NCI-H226 (cell line): ENCODE measurements around the gene FLYWCH1.
A peak's percentile ranks its signal among the peaks of the same experiment; 100 is the strongest.
"Not testable (repeated sequence)": the region's sequence is repeated elsewhere in the genome, so short reads cannot be mapped to it uniquely, and the experiment has no call there.

ENCODE experiments used
- DNase-seq: peaks from one replicate; pipeline ENCODE4 v3.0.0-alpha.2; 2015

FLYWCH1 gene

GRCh38 chr16:2900526-2901075 is 11.1 kb upstream of the FLYWCH1 start:
- no peak for DNase-seq

- no peak for DNase-seq
These were observed 9.2 kb upstream of the FLYWCH1 start for GRCh38 chr16:2902337-2903130.

DNA sequence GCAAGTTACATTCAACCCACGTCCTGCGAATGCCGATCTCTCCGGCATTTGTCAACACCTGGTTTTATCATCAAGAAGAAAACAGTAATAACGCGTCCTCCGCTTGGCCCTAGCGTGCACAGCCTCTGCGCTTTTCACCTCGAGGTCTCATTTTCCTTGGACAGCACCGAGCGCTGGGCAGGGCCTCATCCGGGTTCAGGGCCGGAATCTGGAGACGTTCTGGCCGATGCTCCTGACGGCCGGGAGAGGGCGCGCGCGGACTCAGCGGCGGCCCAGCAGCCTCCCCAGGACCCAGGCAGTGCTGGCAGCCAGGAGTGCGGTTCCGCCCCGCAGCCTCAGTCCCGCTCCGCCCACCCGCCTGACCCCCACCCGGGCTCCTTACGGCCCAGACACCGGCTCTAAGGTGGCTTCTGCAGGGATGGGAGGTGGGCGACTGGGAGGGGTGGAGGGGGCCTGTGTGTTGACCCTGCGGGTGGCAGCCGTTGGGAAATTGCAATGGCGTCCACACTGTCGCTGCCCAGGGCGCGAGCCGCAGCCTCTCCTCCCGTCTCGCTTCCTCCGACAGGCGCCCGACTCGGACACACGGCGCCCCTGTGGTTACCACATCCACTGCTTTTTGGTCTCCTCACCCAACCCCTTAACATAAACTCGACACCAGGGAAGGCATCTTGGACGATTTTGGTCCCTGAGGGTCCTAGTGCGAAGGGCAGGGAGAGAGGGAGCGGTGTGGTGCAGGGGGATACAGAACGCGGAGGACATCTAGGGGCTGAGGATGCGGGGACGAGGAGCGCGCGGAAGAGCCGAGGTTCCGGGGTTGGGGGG is 7.4 kb upstream of the FLYWCH1 start:
- DNase-seq, result peak; percentile 80

DNA sequence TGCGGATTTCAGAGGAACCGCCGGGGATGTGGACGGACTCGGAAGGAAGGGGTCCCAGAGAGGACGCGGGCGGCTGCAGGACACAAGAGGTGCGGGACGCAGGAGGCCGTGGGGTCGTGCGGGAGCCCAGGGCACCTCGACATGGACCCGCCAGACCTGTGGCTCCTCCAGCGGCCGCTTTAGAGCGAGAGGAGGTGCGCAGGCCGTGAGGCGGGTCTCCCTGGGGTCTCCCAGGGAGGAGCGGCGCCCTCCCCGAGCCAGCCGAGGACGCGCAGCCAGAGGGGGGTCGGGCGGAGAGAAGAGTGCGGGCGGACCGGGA is 6.8 kb upstream of the FLYWCH1 start:
- DNase-seq, result no peak

GRCh38 chr16:2905241-2905987 is 6.3 kb upstream of the FLYWCH1 start:
- DNase-seq, result peak; percentile 98

DNA sequence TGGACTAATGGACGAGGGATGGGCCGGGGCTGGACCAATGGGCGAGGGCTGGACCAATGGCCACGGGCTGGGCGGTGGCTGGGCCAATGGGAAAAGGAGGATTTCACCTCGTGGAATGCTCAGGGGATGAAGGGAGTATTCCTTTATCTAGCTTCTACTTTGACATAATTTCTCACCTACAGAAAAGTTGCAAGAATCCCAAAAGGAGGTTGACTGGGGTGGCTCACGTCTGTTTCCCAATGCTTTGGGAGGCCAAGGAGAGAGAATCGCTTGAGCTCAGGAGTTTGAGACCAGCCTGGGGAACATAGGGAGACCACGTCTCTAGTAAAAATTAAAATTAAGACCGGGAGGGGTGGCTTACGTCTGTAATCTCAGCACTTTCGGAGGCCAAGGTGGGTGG is 5.7 kb upstream of the FLYWCH1 start:
- no peak for DNase-seq

- not testable (repeated sequence) for DNase-seq
These were observed 4.5 kb upstream of the FLYWCH1 start for GRCh38 chr16:2907084-2907753.

- no peak for DNase-seq
These were observed 1.2 kb upstream of the FLYWCH1 start for GRCh38 chr16:2910441-2910969.

- DNase-seq, result no peak
These were observed 834 bp downstream of the FLYWCH1 start for GRCh38 chr16:2912330-2913199.

DNA sequence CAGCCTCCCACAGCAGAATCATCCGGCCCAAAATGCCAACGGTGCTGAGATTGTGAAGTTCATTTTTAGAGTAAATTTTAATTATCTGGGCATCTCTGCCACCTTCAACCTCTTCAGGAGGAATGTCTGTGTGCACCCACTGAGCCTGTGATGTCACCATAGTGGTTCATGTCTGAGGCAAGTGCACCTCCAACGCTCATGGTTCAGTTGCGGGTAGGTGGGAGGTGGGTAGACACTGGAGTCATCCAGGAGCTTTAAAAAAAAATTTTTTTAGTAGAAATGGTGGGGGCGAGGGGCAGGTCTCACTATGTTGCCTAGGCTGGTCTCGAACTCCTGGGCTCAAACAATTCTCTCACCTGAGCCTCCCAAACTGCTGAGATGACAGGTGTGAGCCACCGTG is 1.9 kb downstream of the FLYWCH1 start:
- no peak for DNase-seq

DNA sequence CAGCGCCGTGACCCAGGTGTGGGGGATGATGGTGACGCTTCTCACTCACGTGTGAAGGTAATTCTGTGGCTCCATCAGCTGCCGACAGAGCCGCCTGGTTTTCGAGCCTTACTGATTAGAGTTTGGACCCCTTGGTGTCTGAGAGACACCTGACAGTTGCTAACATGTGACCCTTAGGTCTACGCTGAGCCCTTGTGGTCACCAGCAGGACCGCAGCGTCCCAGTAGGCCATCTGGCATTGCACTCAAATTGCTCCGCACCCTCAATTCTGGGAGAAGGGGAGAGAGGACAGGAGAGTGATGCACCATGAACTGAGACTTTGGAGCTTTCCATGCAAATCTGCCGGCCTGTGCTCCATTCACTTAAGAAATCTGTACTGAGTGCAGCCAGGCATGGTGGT is 2.5 kb downstream of the FLYWCH1 start:
- no peak for DNase-seq

DNA sequence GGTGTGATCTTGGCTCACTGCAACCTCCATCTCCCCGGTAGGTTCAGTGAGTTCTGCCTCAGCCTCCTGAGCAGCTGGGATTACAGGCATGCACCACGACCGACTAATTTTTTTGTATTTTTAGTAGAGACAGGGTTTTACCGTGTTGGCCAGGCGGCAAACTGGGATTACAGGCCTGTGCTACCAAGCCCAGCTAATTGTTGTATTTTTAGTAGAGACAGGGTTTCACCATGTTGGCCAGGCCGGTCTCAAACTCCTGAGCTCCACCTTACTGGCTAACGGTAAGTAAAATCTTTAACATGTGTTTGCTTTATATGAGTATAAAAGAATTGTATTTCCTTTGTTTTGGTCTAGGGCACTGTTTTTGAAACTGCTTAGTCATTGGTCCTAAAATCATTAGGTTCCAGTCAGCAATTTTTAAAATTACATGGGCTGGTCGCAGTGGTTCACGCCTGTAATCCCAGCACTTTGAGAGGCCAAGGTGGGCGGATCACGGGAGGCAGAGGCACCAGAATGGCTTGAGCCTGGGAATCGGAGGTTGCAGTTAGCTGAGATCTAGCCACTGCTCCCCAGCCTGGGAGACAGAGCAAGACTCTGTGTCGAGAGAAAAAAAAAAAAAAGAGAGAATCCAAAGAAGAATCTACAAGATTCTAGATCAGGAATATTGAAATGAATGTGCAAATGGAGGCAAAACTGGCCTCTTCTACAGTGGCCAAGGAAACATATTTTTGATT is 3.6 kb downstream of the FLYWCH1 start:
- DNase-seq, result no peak

GRCh38 chr16:2919511-2920255 is 8.0 kb downstream of the FLYWCH1 start:
- no peak for DNase-seq

- DNase-seq, result no peak
These were observed 11.8 kb downstream of the FLYWCH1 start for GRCh38 chr16:2923481-2923880.

DNA sequence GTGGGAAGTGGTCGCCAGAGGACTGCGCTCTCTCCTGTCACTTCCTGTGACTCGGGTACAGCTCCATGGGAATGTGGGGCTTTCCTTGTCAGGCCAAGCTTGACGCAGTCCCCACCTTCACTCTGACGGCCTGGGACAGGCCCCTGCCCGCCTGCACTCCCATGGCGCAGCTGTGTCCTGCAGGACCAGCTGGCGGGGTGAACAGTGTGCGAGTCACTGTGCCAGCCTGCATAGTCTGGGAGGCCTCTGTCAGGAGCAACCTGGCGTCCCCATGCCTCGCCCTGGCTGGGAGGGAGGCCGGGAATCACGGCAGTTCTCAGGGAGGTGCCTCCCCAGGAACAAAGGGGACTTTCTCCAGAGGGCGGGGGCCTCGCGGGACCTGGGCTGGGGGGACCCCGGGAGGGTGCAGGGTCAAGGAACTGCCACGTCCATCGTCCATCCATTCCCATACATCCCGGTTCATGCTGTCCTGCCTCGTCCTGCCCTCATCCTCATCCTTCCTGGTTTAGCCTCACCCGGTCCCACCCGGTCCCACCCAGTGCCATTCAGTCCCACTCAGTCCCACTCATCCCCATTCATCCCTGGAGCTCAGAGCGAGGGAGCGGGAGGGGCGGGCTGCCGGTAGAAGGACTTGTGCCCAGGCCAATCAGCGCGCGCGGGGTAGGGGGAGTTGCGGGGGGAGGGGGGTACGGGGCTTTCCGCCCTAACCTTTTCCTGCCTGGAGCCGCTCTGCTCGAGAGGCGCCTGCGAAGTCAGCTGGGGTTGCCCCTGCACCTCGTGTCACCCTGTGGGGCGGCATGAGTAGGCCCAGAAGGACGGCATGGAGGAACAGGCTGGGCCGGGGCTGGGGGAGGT is 13.4 kb downstream of the FLYWCH1 start:
- DNase-seq, result no peak

DNA sequence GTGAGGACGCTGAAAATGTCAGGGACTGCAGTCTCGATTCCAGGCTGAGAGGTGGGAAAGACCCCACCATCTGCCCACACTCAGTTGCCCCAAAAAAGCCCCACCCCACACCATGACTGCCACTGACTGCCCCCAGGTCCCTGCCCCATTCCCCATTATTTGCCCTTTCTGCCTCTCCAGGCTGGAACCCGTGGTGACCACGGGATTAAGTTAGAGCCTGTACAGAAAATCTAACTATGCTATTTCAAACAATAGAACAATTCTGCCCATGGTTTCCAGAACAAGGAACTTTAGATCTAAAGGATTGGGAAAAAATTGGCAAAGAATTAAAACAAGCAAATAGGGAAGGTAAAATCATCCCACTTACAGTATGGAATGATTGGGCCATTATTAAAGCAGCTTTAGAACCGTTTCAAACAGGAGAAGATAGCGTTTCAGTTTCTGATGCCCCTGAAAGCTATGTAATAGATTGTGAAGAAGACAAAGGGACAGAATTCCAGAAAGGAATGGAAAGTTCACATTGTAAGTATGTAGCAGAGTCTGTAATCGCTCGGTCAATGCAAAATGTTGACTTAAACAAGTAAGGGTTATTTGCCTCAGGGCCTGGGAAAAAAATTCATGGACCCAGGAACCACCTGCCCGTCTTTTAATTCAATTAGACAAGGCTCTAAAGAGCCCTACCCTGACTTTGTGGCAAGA is 14.4 kb downstream of the FLYWCH1 start:
- no peak for DNase-seq

DNA sequence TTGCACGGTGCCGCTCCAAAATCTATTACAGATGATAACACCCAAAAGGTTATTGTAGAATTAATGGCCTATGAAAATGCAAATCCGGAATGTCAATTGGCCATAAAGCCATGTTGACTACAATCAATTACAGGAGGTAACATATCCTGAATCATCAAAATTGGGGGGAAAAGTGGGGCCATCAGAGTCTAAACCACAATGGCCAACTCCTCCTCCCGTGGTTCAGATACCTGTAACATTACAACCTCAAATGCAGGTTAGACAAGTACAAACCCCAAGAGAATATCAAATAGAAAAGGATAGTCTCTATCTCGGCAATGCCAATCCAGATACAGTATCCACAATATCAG is 14.9 kb downstream of the FLYWCH1 start:
- no peak for DNase-seq

DNA sequence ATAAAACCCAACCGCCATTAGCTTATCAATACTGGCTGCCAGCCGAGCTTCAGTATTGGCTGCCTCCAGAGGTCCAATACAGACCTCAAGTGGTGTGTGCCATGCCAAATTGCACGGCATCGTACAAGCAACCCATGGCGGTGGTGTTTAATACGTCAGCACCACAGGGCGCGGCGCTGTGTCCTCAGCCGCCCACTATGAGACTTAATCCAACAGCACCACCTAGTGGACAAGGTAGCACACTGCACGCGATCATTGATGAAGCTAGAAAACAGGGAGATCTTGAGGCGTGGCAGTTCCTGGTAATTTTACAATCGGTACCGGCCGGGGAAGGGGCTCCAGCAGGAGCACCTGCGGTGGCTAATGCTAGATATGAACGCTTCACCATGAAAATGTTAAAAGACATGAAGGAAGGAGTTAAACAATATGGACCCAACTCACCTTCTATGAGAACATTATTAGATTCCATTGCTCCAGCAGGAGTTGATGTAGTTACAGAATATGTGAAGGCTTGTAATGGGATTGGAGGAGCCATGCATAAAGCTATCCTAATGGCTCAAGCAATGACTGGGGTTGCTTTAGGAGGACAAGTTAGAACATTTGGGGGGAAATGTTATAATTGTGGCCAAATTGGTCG is 15.4 kb downstream of the FLYWCH1 start:
- peak; percentile 64 for DNase-seq
